Neural progenitor cell (in vitro differentiated cells): Measurements from ENCODE around the gene RPL3.

Source experiments
- CTCF ChIP-seq: fragments of 200-600 bp; sonication (generic); IDR thresholded peaks from 2 replicates; pipeline ENCODE4 v1.5.1; 2017; ENCODE audit warnings: antibody characterized with exemption, mild to moderate bottlenecking
- EZH2 ChIP-seq: fragments of 200-600 bp; sonication (generic); IDR thresholded peaks from 2 replicates; pipeline ENCODE4 v1.6.1; 2017; ENCODE audit warnings: antibody characterized with exemption, mild to moderate bottlenecking, moderate library complexity
- EZH2phosphoT487 ChIP-seq: fragments of 200-600 bp; sonication (generic); IDR thresholded peaks from 2 replicates; pipeline ENCODE4 v1.6.1; 2017; ENCODE audit warnings: antibody characterized with exemption

GRCh38 chr22:39355080-39355479, 35.7 kb upstream of the RPL3 start:
- no peak for TF ChIP-seq CTCF
- no peak for TF ChIP-seq EZH2
- no peak for TF ChIP-seq EZH2phosphoT487
